Measurements from ENCODE around the gene RAB24. TPM values are rescaled to one million over a fixed set of nuclear protein-coding genes. Genes with fewer than 3 reads are reported as not detected.

RAB24 gene
- total and polyA plus RNA-seq, 2 donors from 2014 or later: 25.0 to 77.6 TPM

- DNase-seq: peak in 3 of 5 donors; percentile 24 to 67 (median 33)
- Histone ChIP-seq H3K4me1 (ENCODE audit: control insufficient read depth in 2 of 3, insufficient read depth in 2 of 3, low read depth in 1 of 3, low read length in 3 of 3) (peaks cover 0 to 29% (median 4%) of the 10 kb centered on the region in 3 donors), H3K27ac (ENCODE audit: low read depth in 2 of 2, low read length in 2 of 2) (peak overlapping the region in 1 of 2 donors; percentile 23), H3K9me3 (ENCODE audit: control insufficient read depth in 2 of 3, insufficient read depth in 1 of 3, low read length in 3 of 3) (no peaks in the 10 kb centered on the region), H3K9ac (ENCODE audit: low read length in 3 of 3) (peak overlapping the region in 2 of 3 donors; percentile 67 to 71), H3K36me3 (ENCODE audit: control insufficient read depth in 2 of 3, insufficient read depth in 3 of 3, low read length in 3 of 3) (peaks cover 0 to 27% (median 13%) of the 10 kb centered on the region in 3 donors), H3K27me3 (ENCODE audit: control insufficient read depth, insufficient read depth, low read length) (no peaks in the 10 kb centered on the region), H3K4me3 (ENCODE audit: low read length in 3 of 3) (peak overlapping the region; percentile 80 to 83 (median 83))
- no peak for FAIRE-seq
- intact Hi-C loops (cut with DNase I): no loop called here
- TF ChIP-seq, protein P1, sequence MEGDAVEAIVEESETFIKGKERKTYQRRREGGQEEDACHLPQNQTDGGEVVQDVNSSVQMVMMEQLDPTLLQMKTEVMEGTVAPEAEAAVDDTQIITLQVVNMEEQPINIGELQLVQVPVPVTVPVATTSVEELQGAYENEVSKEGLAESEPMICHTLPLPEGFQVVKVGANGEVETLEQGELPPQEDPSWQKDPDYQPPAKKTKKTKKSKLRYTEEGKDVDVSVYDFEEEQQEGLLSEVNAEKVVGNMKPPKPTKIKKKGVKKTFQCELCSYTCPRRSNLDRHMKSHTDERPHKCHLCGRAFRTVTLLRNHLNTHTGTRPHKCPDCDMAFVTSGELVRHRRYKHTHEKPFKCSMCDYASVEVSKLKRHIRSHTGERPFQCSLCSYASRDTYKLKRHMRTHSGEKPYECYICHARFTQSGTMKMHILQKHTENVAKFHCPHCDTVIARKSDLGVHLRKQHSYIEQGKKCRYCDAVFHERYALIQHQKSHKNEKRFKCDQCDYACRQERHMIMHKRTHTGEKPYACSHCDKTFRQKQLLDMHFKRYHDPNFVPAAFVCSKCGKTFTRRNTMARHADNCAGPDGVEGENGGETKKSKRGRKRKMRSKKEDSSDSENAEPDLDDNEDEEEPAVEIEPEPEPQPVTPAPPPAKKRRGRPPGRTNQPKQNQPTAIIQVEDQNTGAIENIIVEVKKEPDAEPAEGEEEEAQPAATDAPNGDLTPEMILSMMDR (IDR thresholded peaks at IDR 0.05; ENCODE audit: borderline replicate concordance, extremely low read depth, insufficient read depth): no peak
These were observed 1.0 kb upstream of the RAB24 start for GRCh38 chr5:177304392-177305119.

GRCh38 chr5:177303925-177304391, 439 bp upstream of the RAB24 start:
- TF ChIP-seq, protein P1 (IDR thresholded peaks at IDR 0.05; ENCODE audit: borderline replicate concordance, extremely low read depth, insufficient read depth): no peak
- Histone ChIP-seq H3K4me1 (ENCODE audit: control insufficient read depth in 2 of 3, insufficient read depth in 2 of 3, low read depth in 1 of 3, low read length in 3 of 3) (peaks cover 0 to 29% (median 4%) of the 10 kb centered on the region in 3 donors), H3K27me3 (ENCODE audit: control insufficient read depth, insufficient read depth, low read length) (no peaks in the 10 kb centered on the region), H3K4me3 (ENCODE audit: low read length in 3 of 3) (peak overlapping the region; percentile 80 to 83 (median 83)), H3K9me3 (ENCODE audit: control insufficient read depth in 2 of 3, insufficient read depth in 1 of 3, low read length in 3 of 3) (no peaks in the 10 kb centered on the region), H3K27ac (ENCODE audit: low read depth in 2 of 2, low read length in 2 of 2) (peak overlapping the region; percentile 23 to 76), H3K9ac (ENCODE audit: low read length in 3 of 3) (peak overlapping the region; percentile 30 to 71 (median 67)), H3K36me3 (ENCODE audit: control insufficient read depth in 2 of 3, insufficient read depth in 3 of 3, low read length in 3 of 3) (peaks cover 0 to 27% (median 13%) of the 10 kb centered on the region in 3 donors)
- intact Hi-C loops (cut with DNase I): no loop called here
- DNase-seq (no peak), FAIRE-seq (no peak)

GRCh38 chr5:177302354-177303110, 987 bp downstream of the RAB24 start:
- intact Hi-C loops (cut with DNase I): no loop called here
- H3K9ac ChIP-seq (ENCODE audit: low read length in 3 of 3): peak overlapping the region; percentile 46 to 60 (median 53)
- H3K9me3 ChIP-seq (ENCODE audit: control insufficient read depth in 2 of 3, insufficient read depth in 1 of 3, low read length in 3 of 3): no peaks in the 10 kb centered on the region
- peaks cover 0 to 29% (median 4%) of the 10 kb centered on the region in 3 donors for H3K4me1 ChIP-seq (ENCODE audit: control insufficient read depth in 2 of 3, insufficient read depth in 2 of 3, low read depth in 1 of 3, low read length in 3 of 3)
- H3K27ac ChIP-seq (ENCODE audit: low read depth in 2 of 2, low read length in 2 of 2): peak overlapping the region; percentile 76 to 80
- no peak for DNase-seq
- H3K27me3 ChIP-seq (ENCODE audit: control insufficient read depth, insufficient read depth, low read length): no peaks in the 10 kb centered on the region
- FAIRE-seq: no peak
- H3K4me3 ChIP-seq (ENCODE audit: low read length in 3 of 3): peak overlapping the region; percentile 68 to 84 (median 80)
- TF ChIP-seq, protein P1 (IDR thresholded peaks at IDR 0.05; ENCODE audit: borderline replicate concordance, extremely low read depth, insufficient read depth): peak; percentile 3
- peaks cover 0 to 31% (median 13%) of the 10 kb centered on the region in 3 donors for H3K36me3 ChIP-seq (ENCODE audit: control insufficient read depth in 2 of 3, insufficient read depth in 3 of 3, low read length in 3 of 3)

Data from kidney (tissue), 14 donors.